D341Med (cell line): ENCODE measurements around the gene COX17.

ENCODE experiments used
- DNase-seq: peaks from one replicate; pipeline ENCODE4 v3.0.0; 2012; ENCODE audit warnings: low spot score

COX17 gene

DNA sequence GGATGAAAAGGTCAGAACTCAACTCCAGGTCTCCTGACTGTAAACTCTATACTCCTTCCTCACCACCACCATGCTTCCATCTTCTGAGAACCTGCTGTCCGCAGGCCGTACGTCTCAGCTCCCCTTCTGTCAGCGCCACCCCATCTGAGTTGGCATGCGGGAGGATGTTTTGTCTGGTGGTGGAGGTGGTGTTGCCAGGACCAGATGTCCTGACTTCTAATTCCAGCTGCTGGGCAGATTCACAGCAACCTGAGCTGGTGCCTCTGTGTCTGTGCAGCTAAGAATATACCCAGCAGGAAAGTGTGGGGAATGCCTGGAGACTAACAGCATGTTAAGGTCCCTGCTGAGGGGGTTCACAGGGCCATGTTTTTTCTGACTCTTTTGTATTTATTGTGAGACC lies 56.3 kb downstream of the COX17 start:
- no peak for DNase-seq
